ENCODE data around the gene SHB.
"Not testable (repeated sequence)": the region's sequence is repeated elsewhere in the genome, so short reads cannot be mapped to it uniquely, and the experiment has no call there.

The SHB gene

GRCh38 chr9:38062106-38062497 is 6.9 kb downstream of the SHB start:
- no peak for DNase-seq (ENCODE audit: low read depth)

- DNase-seq (ENCODE audit: low read depth) = no peak
These were observed 7.6 kb downstream of the SHB start for GRCh38 chr9:38061326-38061977.

GRCh38 chr9:38060681-38061080 is 8.3 kb downstream of the SHB start:
- DNase-seq (ENCODE audit: low read depth) = no peak

GRCh38 chr9:38059233-38059936 is 9.6 kb downstream of the SHB start:
- DNase-seq (ENCODE audit: low read depth) = no peak

- DNase-seq (ENCODE audit: low read depth) = no peak
These were observed 10.4 kb downstream of the SHB start for GRCh38 chr9:38058452-38059232.

- DNase-seq (ENCODE audit: low read depth) = no peak
These were observed 11.4 kb downstream of the SHB start for GRCh38 chr9:38057416-38058195.

- no peak for DNase-seq (ENCODE audit: low read depth)
These were observed 14.4 kb downstream of the SHB start for GRCh38 chr9:38054653-38055052.

- no peak for DNase-seq (ENCODE audit: low read depth)
These were observed 15.1 kb downstream of the SHB start for GRCh38 chr9:38053697-38054461.

GRCh38 chr9:38051780-38052546 is 17.1 kb downstream of the SHB start:
- DNase-seq (ENCODE audit: low read depth) = no peak

GRCh38 chr9:38048316-38048969 is 20.6 kb downstream of the SHB start:
- DNase-seq (ENCODE audit: low read depth) = no peak

- DNase-seq (ENCODE audit: low read depth) = no peak
These were observed 21.5 kb downstream of the SHB start for GRCh38 chr9:38047301-38048251.

GRCh38 chr9:38046661-38047300 is 22.2 kb downstream of the SHB start:
- DNase-seq (ENCODE audit: low read depth) = no peak

- not testable (repeated sequence) for DNase-seq (ENCODE audit: low read depth)
These were observed 23.1 kb downstream of the SHB start for GRCh38 chr9:38045939-38046338.

- DNase-seq (ENCODE audit: low read depth) = no peak
These were observed 24.3 kb downstream of the SHB start for GRCh38 chr9:38044706-38045105.

- no peak for DNase-seq (ENCODE audit: low read depth)
These were observed 24.9 kb downstream of the SHB start for GRCh38 chr9:38043931-38044623.

GRCh38 chr9:38042626-38043357 is 26.2 kb downstream of the SHB start:
- DNase-seq (ENCODE audit: low read depth) = no peak

- no peak for DNase-seq (ENCODE audit: low read depth)
These were observed 27.3 kb downstream of the SHB start for GRCh38 chr9:38041564-38042243.

Data from activated T-cell treated with anti-CD3 and anti-CD28 coated beads for 1 hour (primary cell).